Right hindlimb (tissue), 1 donor: Measurements from ENCODE around the gene SDF2.
A peak's percentile ranks its signal among the peaks of the same experiment; 100 is the strongest.

Source experiments
- DNase-seq: peaks from one replicate; pipeline ENCODE4 v3.0.0-alpha.2; 2018

Gene SDF2

GRCh38 chr17:28661635-28662526 lies at the start of gene SDF2, which contains the start of gene SUPT6H:
SDF2 (minus strand) TSS chr17:28661906; CDS start chr17:28661876, 30 bp downstream.
SUPT6H (plus strand) TSS chr17:28662205; CDS start chr17:28673402, 11,197 bp downstream.
- DNase-seq = peak; percentile 95

GRCh38 chr17:28710861-28711722 lies 49.4 kb upstream of the SDF2 start:
- DNase-seq = peak; percentile 97

DNA sequence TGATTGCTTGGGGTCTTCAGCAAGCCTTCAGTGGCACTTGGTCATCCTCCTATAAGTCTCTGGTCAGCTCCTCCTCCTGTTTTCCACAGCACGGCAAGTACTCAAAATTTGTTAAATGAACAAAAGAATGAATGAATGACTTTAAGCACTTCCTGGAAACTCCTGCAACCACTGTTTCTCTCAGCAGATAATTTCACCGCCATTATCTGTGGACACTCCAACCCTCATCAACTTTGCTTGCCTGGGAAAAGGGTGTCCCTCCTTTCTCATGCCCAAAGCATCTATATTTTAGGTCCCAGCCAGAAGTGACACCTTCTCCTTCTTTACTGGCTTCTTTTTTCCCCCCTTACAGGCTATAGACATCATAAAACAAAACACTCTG lies 45.6 kb upstream of the SDF2 start:
- no peak for DNase-seq

GRCh38 chr17:28706471-28707338 lies 45.0 kb upstream of the SDF2 start:
- no peak for DNase-seq

DNA sequence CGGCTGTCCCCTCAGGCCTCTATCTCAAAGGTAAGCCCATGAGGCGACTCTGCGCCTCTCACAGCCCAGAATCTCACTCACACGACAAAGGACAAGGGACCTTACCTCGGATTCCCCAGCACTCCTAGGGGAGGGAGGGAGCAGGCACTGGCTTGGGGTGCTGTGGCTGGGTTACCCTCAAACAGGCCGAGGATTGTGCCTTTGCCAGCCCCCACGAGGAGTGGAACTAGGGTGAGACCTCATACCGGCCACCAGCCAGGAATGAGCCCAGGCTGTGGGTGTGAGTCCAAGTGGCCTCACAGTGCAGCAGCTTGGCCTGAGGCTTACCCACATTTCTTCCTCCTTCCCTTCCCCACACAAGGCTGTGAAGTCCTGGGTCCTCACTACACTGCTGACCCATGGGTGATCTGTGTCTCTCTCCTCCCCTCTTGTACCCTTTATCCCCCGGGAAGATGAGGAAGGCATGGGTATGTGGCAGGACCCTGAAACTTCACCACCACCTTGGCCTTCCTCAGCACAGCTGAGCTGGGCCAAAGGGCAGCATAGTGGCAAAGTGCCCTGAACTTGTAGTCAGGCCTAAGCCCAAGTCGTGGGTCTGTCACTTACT lies 44.1 kb upstream of the SDF2 start:
- DNase-seq = no peak

DNA sequence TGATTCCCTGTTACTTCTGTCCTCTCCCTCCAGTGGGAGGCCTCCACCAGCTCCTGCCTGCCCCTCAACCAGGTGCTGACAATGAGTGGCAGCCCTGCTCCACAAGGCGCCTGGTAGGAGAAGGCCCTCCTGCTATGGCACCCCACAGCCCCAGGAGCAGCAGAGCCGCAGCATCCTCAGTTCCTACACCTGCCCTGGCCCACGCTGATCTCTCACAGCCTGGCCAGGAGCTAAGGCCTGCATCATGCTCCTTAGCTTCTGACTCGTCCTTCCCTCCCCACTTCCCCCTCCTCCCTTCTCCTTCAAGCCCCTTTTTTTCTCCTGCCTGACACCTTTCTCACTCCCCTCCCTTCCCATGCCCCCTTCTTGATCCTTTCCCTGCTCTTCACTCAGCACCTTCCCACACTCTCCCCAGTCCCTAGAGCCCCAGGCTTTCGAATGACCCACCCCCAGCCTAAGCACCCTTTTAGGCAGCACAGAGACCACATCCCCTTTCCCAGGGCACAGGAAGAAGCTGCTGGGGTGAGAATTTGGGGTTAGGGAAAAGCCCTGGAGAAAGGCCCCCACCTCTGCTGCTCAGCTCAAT lies 43.5 kb upstream of the SDF2 start:
- no peak for DNase-seq

- DNase-seq = no peak
These were observed 42.6 kb upstream of the SDF2 start for GRCh38 chr17:28704219-28704858.

DNA sequence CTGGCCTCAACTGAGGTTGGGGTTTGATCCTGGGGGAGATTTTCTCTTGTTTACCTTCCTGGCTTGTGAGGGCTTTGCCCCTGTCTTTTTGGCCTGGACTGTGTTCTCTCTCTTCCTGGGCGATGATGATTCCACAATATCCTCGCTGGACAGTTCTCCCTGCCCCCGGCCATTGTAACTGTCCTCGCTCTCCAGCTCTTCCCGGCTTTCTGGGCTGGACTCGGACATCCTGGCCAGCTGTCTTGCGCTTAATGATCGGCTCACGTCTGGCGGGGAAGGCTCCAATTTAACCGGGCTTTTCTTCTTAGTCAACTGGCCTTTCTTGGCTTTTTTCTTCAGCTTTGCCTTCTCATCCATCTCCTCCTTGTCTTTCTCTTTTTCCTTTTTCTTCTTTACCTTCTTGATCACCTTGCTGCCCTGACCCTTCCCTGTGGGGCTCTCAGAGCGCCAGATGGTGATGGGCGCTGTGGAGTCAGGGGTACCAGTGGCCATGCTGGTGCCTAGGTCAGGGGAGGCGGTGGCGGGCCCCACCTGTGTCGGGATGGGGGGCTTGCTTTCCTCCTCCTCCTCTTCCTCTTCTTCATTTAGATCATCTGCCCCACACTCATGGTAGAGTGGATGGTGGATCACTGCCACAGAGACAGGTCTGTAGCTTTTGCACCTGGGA lies 42.0 kb upstream of the SDF2 start:
- DNase-seq = no peak

- DNase-seq = no peak
These were observed 41.0 kb upstream of the SDF2 start for GRCh38 chr17:28702752-28703150.

DNA sequence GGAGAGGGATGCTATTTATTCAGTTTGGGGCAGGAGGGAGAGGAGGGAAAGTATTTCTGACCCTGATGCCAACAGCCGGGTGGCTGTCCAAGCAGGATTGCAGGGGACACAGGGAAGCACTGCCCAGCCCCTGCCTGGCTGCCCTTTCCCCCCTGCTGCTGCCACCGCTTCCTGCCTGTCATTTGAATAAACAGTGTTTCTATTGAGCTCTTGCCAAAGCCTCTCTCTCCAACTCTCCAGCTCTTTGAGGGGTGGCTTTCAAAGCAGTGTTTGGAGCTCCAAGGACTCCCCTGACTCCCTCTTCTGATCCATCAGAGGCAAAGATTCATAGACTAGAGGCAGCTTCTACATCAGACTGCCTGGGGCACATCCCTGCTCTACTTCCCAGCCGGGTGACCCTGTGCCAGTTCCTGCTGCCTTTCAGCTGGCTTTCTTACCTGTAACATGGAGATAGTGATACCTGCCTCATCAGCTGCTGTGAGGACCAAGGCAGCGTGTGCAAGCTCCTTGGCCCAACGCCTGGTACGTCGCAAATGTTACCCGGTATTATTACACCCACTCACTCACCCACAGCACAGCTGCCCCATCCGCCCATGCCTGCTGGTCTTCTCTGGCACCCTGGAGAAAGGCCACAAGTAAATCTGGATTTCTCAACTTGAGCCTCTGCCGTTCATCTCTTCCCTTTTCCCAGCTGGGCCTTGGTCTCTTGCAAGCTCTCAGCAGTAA lies 40.5 kb upstream of the SDF2 start:
- no peak for DNase-seq

- DNase-seq = no peak
These were observed 39.3 kb upstream of the SDF2 start for GRCh38 chr17:28700830-28701492.

DNA sequence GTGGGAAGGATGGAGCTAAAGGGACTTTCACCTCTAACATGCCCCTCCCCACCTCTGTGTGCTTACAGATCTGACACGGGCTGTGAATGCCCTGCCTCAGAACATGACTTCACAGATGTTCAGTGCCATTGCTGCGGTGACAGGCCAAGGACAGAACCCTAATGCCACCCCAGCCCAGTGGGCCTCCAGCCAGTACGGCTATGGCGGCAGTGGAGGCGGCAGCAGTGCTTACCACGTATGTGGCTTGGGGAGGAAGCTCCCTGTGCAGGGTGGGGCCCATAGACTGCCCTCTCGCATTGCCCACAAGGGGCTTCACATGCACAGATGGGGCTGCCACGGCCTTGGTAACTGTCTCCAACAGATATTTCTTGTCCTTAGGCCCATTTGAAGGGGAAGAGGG lies 38.6 kb upstream of the SDF2 start:
- DNase-seq = no peak

DNA sequence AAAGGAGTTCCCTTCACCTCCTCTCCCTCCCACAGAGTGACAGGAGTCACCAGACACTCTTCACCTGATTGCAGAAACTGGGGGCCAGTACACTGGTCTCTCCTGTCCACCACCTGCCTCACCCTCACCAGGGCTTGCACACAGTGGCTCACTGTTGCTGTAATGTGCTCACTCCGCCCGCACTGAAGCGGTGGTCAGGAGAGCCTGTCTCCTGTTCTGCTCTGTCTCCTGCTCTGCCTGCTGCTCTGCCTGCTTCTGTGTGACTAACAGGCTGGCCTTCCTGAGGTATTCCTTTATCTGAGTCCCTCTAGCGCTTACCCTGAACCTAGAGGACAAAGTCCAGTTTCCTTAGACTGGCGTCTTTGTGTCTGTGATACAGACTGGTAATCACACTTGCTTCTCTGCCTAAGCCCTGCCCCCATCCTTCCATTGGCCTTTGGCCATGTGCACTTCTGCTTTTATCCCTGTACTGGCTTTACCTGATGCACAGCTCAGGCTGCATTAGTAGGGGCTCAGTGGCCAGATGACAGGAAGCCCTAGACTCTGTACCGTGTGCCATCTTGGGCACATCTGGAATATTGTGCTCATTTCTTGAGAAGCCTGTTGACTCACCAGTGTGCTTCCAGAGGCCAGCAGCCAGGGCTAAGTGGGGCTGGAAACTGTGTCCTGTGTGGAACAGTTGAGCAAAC lies 36.7 kb upstream of the SDF2 start:
- DNase-seq = no peak

DNA sequence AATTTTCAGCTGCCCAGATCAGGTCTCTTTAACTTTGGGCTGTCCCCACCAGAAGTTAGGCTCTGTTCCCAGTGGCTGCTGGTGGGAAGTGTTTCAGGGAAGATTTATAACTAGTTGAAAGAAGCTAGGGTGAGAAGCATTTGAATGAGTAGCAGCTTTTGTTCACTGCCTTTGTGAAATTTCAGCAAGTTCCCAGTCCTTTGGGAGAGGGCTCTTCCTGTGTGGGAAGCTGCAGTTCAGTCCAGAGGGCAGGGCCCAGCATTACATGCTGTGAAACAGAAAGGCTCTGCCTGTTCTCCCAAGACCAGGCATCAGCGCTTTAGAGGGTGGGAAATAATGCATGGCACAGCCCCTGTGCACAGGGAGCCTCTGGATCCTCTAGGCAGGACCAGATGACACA lies 32.2 kb upstream of the SDF2 start:
- DNase-seq = peak; percentile 1

DNA sequence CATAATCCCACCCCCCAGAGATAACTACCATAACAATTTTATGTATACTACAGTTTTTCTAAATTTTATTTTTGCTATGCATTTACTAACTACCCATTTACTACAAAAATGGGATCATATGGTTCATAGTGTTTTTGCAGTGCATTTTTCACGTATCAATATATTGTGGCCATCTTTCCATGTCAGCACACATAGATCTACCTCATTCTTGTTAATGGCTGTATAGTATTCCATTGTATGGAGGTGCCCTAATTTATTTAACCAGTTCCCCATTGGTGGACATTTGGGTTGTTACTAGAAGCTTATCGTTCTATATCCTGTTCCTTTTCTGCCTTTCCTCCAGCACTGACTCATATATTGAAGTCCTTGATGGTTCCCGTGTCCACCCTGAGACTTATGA lies 27.3 kb upstream of the SDF2 start:
- DNase-seq = no peak

- no peak for DNase-seq
These were observed 26.8 kb upstream of the SDF2 start for GRCh38 chr17:28688481-28688880.

DNA sequence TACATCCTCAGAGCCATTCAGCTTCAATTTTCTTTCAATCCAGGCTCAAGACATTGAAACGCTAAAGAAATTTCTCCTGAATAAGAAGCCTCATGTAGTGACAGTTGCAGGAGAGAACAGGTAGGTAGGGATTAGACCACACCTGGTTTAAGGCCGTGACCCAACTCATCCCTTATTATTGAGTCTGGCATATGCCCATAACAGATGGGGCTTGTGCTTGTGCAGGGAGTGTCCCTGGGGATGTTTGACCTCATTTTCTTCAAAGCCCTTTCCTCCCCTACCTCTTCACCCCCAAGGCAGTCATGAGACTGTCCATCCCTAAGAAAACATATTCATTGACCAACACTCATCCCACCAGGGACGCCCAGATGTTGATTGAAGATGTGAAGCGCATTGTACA lies 24.6 kb upstream of the SDF2 start:
- DNase-seq = no peak

DNA sequence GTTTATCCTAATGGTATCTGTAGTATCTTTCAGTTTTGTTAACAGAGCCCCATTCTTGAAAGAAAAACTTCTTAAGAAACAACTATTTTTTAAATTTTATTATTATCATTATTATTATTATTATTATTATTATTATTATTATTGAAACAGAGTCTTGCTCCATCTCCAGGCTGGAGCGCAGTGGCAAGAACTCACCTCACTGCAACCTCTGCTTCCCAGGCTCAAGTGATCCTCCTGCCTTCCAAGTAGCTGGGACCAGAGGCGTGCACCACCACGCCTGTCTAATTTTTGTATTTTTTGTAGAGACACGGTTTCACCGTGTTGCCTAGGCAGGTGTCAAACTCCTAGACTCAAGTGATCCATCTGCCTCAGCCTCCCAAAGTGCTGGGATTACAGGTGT lies 23.7 kb upstream of the SDF2 start:
- no peak for DNase-seq

- DNase-seq = no peak
These were observed 23.3 kb upstream of the SDF2 start for GRCh38 chr17:28684963-28685362.
